Ishikawa (cell line): Measurements from ENCODE around the gene CHST11.

Source experiments
- CEBPB ChIP-seq: IDR thresholded peaks from 2 replicates; pipeline ENCODE4 v1.6.1; 2012
- CREB1 ChIP-seq: IDR thresholded peaks from 2 replicates; pipeline ENCODE4 v1.6.1; 2012; ENCODE audit warnings: low read depth
- EGR1 ChIP-seq: IDR thresholded peaks from 2 replicates; pipeline ENCODE4 v1.6.1; 2012
- EP300 ChIP-seq: IDR thresholded peaks from 2 replicates; pipeline ENCODE4 v1.6.1; 2012; ENCODE audit warnings: borderline replicate concordance
- FOXM1 ChIP-seq: IDR thresholded peaks from 2 replicates; pipeline ENCODE4 v1.6.1; 2012; ENCODE audit warnings: low read depth, borderline replicate concordance
- MAX ChIP-seq: IDR thresholded peaks from 2 replicates; pipeline ENCODE4 v1.6.1; 2012
- NFIC ChIP-seq: IDR thresholded peaks from 2 replicates; pipeline ENCODE4 v1.6.1; 2012
- RAD21 ChIP-seq: IDR thresholded peaks from 2 replicates; pipeline ENCODE4 v1.6.1; 2012; ENCODE audit warnings: low read depth
- REST ChIP-seq: IDR thresholded peaks from 2 replicates; pipeline ENCODE4 v1.6.1; 2012; ENCODE audit warnings: low read depth, mild to moderate bottlenecking
- TAF1 ChIP-seq: IDR thresholded peaks from 2 replicates; pipeline ENCODE4 v1.6.1; 2012; ENCODE audit warnings: low read depth, mild to moderate bottlenecking
- TCF12 ChIP-seq: IDR thresholded peaks from 2 replicates; pipeline ENCODE4 v1.6.1; 2012; ENCODE audit warnings: low read depth
- TEAD4 ChIP-seq: IDR thresholded peaks from 2 replicates; pipeline ENCODE4 v1.6.1; 2012
- USF1 ChIP-seq: IDR thresholded peaks from 2 replicates; pipeline ENCODE4 v1.6.1; 2012
- YY1 ChIP-seq: IDR thresholded peaks from 2 replicates; pipeline ENCODE4 v1.6.1; 2012; ENCODE audit warnings: low read depth
- ZBTB7A ChIP-seq: IDR thresholded peaks from 2 replicates; pipeline ENCODE4 v1.6.1; 2012; ENCODE audit warnings: low read depth

CHST11 gene

GRCh38 chr12:104463368-104463767, 6.6 kb downstream of the CHST11 start:
- no peak for TF ChIP-seq EP300
- no peak for TF ChIP-seq EGR1
- no peak for TF ChIP-seq TEAD4
- TF ChIP-seq CEBPB = no peak
- TF ChIP-seq REST = no peak
- TF ChIP-seq CREB1 = no peak
- no peak for TF ChIP-seq TAF1
- TF ChIP-seq RAD21 = no peak
- no peak for TF ChIP-seq TCF12
- TF ChIP-seq YY1 = no peak
- no peak for TF ChIP-seq FOXM1

- TF ChIP-seq USF1 = no peak
- TF ChIP-seq FOXM1 = no peak
- TF ChIP-seq TCF12 = no peak
- no peak for TF ChIP-seq RAD21
- no peak for TF ChIP-seq CEBPB
- no peak for TF ChIP-seq CREB1
- no peak for TF ChIP-seq NFIC
- TF ChIP-seq ZBTB7A = no peak
- TF ChIP-seq TEAD4 = no peak
- TF ChIP-seq REST = no peak
- TF ChIP-seq TAF1 = no peak
- TF ChIP-seq EGR1 = no peak
Measured at GRCh38 chr12:104464899-104465298, 8.2 kb downstream of the CHST11 start.

GRCh38 chr12:104466709-104467345, 10.1 kb downstream of the CHST11 start:
- no peak for TF ChIP-seq REST
- no peak for TF ChIP-seq TAF1
- TF ChIP-seq ZBTB7A = no peak
- no peak for TF ChIP-seq EGR1
- TF ChIP-seq CREB1 = no peak

GRCh38 chr12:104467346-104467837, 10.6 kb downstream of the CHST11 start:
- TF ChIP-seq CEBPB (no peak), FOXM1 (no peak), MAX (no peak), REST (no peak), NFIC (no peak), YY1 (no peak), RAD21 (no peak), TCF12 (no peak), TEAD4 (no peak)
